GM21381 (cell line): Measurements from ENCODE around the gene POLR3E.
"Not testable (repeated sequence)": the region's sequence is repeated elsewhere in the genome, so short reads cannot be mapped to it uniquely, and the experiment has no call there.

Experiments
- ATAC-seq: cut with Tn5 transposase; IDR thresholded peaks from one replicate; pipeline ENCODE4 v1.9.1; 2021; ENCODE audit warnings: mild to moderate bottlenecking, moderate library complexity; ENCODE audit not compliant: unreplicated experiment

Gene POLR3E

DNA sequence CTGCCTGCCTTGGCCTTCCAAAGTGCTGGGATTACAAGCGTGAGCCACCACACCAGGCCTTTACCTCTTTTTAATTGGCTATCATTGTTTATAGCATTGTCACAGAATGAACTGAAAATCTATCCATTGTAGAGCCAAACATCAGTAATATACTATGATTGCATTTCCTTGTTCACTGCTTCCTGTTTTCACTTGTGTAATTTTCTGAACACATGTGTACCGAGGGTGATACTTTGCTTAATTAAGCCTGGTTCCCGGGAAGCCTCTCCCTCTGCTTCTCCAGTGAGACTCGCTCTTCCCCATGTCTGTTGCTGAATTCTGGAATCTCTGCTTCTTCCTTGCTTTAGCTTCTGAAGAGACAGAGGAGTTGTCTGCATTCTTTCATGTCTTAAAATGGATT is 33.1 kb downstream of the POLR3E start:
- no peak for ATAC-seq

- ATAC-seq: no peak
Measured at GRCh38 chr16:22333457-22333994, 36.3 kb downstream of the POLR3E start.

GRCh38 chr16:22335668-22336246 is 38.5 kb downstream of the POLR3E start:
- no peak for ATAC-seq

DNA sequence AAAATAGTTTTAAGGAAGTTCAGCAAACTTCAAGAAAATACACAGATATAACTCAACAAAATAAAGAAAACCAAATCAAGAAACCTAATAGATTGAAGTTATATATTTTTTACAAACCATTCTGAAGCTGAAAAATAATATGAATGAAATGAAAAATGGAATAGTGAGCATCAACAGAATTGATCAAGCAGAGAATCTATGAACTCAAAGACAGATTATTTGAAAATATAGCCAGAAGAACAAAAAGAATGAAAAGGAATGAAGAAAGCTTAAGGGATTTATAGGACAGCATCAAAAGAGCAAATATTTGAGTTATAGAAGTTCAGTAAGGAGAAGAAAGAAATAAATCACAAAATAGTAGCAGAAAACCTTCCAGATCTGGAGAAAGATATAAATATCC is 39.4 kb downstream of the POLR3E start:
- ATAC-seq: no peak

DNA sequence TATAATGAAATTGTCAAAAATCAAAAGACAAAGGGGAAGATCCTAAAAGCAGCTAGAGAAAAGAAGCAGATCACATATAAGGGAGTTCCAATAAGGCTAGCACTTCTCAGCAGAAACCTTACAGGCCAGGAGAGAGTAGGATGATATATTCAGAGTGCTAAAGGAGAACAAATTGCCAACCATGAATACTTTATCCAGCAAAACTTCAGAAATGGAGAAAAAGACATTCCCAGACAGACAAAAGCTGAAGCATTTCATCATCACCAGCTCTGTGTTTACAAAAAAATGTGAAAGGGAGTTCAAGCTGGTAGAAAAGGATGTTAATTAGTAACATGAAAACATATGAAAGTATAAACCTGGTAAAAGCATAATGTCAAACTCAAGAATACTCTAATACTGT is 39.8 kb downstream of the POLR3E start:
- no peak for ATAC-seq

- no peak for ATAC-seq
Measured at GRCh38 chr16:22337849-22338635, 40.8 kb downstream of the POLR3E start.

DNA sequence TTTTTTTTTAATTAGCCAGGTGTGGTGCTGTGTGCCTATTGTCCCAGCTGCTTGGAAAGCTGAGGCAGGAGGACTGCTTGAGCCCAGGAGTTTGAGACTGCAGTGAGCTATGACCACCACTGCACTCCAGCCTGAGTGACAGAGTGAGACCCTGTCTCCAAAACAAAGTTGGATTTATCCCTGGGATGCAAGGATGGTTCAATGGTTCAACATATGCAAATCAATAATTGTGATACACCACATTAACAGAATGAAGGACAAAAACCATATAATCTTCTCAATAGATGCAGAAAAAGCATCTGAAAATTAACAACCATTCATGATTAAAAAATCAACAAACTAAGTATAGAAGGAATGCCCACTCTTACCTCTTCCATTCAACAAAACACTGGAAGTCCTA is 43.7 kb downstream of the POLR3E start:
- no peak for ATAC-seq

GRCh38 chr16:22342082-22342481 is 44.9 kb downstream of the POLR3E start:
- ATAC-seq: no peak

- no peak for ATAC-seq
Measured at GRCh38 chr16:22346483-22346882, 49.3 kb downstream of the POLR3E start.

GRCh38 chr16:22347100-22347820 is 50.1 kb downstream of the POLR3E start:
- no peak for ATAC-seq

DNA sequence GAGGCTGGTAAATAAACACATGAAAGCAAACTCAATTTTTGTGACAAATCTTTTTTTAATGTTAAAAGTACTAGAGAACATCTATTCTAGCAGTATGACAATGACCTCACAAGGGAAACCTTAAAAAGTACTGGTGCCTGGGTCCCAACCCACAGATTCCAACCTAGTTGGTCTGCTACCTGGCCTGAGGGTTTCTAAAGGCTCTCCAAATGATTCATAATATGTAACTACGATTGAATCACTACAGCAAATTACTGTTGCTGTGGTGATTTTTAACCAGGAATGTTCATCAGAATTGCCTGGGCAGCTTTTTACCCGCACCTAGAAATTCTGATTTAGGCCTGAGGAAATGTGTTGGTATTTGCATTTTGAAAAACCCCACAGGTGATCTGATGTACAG is 51.1 kb downstream of the POLR3E start:
- no peak for ATAC-seq

GRCh38 chr16:22351017-22351416 is 53.8 kb downstream of the POLR3E start:
- not testable (repeated sequence) for ATAC-seq

GRCh38 chr16:22352140-22352539 is 54.9 kb downstream of the POLR3E start:
- ATAC-seq: no peak

DNA sequence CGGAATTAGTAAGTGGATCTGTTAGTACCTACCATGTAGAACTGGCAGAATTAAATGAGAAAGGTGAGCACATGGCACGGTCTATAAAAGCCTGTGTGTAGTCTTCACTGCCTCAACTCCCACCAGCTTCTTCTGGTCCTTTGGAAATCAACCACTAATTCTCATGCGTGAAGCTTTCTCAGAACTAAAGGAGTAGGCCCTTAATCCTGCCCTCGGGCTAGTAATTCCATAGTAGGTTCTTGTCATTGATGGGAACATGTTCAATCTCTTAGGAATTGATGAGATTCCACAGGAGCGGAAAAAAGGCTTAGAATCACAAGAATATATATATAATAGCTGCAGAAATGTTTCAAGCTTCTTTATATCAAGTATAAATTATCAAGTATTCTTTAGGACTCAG is 55.5 kb downstream of the POLR3E start:
- ATAC-seq: no peak

- ATAC-seq: no peak
Measured at GRCh38 chr16:22353191-22353919, 56.1 kb downstream of the POLR3E start.

DNA sequence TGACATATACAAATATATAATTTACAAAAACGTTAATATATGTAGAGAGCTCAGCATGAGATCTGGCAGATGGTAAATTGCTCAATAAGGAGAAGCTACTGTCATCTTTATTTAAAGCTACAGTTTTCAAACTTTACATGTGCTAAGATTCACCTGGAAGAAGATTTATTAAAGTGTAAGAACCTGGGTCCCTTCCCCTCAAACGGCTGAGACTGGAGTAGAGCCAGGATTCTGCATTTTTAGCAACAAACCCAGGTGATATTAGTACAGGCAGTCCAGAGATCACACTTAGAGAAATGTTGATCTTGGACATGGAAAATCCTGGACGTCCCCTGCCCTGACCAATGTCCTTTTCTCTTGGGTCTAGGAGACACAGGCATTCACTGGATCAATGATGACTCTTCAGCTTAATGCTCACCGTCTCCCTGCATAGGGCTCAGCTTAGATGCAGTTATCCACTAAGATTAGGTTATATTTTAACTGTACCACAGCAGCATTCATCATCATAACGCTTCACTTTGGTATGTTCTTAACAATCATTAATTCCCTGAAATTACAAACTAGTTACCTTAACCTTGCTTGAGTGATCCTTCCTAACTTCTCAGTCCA is 56.8 kb downstream of the POLR3E start:
- ATAC-seq: no peak

DNA sequence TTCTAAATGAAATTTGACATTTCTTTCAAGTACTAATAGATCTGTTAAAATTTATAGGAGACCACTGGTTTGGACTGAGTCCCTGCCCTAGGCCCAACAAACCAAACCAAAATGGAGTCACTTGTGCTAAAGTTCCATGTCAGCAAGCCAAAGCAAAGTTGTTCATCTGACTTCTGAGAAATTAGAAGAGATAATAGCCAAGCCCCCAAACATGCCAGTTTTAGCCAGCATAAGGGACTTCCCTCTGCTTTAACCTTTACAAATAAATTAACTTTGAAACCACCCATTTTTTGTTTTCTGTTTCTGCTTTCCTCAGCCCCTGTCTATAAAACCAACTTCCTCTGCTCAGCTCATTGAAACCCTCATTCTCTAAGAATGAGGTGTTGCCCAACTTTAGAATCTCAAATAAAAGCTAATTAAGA is 58.3 kb downstream of the POLR3E start:
- ATAC-seq: no peak

GRCh38 chr16:22356930-22357634 is 59.9 kb downstream of the POLR3E start:
- ATAC-seq: no peak

DNA sequence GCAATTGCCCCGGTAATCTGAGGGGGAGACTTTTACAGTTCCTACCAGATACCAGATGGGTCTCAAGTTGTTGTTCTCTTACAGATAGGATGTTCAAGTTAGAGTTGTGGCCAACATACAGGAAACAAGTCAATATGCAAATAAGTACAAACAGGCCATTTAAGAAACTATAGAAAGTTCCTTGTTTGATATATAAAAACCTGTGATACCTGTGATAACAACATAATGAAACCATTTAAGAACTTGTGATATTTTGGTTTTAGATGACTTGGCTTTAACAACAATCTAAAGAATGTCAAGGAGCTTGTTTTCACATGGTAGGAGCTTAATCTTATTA is 60.4 kb downstream of the POLR3E start:
- no peak for ATAC-seq

- ATAC-seq: no peak
Measured at GRCh38 chr16:22358000-22358399, 60.8 kb downstream of the POLR3E start.
